HG03135 (cell line): ENCODE measurements around the gene CEP85L.

ENCODE experiments used
- ATAC-seq: cut with Tn5 transposase; IDR thresholded peaks from one replicate; pipeline ENCODE4 v1.9.1; 2021; ENCODE audit warnings: mild to moderate bottlenecking, moderate library complexity; ENCODE audit not compliant: unreplicated experiment

CEP85L gene

DNA sequence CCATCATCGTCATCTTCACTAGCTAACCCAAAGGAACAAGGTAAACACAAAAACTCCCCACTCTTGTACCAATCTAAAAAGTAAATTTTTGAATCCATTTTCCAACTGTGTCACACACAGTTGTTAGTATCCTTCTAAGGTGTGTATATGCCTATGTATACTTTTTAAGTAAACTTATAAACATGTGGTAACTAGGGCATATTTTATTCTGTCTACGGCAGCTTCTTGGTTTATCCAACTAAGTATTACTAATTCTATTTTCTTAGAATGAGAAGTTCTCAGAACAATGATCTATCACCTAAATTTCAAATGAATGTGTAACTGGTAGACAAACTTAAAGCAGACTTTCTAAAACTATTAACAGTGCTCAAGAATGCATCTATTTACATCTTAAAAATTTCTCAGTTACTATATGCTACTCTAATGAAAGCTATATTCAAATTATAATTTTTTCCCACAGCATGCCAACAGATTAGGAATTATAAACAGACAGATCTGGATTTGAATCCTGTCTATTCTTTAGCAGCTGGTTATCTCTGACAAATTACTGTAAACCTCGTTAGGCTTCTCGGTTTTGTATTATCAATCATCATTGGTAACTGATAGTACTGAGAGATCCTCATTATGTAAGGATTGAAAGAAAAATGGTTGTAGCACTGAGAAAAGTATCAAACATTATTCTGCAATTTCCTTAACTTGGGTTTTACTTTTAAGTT is 105.1 kb downstream of the CEP85L start:
- no peak for ATAC-seq

DNA sequence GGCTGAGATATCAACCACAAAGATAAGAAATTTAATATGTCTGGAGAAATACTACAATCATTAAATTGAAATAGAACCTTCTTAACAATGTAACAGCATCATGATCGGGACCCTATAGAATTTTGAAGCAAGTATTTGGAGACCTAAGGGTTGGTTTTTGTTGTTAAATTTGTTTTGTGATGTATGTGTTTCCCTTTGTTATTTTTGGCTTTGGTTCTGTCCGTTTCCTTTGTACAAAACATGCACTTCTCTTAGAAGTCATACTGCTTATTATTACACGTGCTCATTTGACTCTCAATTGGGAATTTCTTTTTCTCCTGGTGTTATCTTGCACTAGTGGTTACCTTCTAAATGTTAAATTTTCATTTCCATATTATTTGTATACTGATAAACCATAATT is 107.3 kb downstream of the CEP85L start:
- ATAC-seq: no peak

DNA sequence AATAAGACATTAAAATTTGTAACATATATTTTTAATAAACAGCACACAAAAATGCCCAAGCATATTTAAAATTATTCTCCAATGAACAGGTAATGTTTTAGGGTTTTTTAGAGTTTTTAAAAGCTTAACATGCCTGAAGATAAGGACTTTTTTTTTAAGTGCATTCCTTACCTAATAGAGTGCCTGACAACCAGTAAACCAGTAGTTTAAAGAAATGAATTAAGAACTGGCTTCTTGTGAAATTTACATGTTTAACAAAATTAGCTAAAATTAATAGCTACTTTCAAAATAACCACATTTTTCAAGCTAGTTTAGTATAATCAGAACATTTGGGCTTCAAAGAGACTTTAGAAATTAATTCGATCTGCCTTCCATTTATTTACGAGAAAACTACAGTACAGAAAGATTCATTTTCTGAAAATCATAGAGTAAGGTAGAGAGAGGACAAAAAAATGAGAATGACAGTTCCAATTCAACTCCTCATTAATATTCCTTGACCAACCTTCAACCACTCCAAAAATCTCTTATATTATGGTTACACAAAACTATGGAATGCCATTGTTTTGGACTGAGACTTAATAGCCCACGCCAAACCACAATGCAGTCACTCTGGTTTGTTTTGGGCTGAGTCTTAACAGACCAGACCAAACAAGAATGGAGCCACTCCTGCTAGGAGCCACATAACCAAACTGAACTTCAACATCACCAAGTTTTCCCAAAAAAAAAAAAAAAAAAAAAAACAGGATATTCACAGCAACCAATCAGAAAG is 109.0 kb downstream of the CEP85L start:
- no peak for ATAC-seq

DNA sequence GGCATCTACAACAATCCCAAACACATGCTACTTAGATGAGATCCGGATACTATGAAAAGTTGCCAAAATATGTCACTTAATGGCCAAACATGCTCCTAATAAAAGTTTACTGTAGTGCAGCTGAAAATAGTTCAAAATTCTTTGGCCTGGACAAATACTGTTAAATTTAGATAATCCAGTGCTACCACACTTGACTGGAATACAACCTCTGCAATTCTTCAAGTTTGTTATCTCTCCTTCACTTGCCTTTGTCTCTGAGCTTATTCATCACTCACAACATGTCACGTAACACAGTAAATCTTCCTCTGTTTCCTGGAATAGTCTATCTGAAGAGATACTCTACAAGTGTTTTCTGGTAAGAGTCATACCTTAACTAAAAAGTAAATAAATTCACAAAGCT is 113.8 kb downstream of the CEP85L start:
- ATAC-seq: no peak

DNA sequence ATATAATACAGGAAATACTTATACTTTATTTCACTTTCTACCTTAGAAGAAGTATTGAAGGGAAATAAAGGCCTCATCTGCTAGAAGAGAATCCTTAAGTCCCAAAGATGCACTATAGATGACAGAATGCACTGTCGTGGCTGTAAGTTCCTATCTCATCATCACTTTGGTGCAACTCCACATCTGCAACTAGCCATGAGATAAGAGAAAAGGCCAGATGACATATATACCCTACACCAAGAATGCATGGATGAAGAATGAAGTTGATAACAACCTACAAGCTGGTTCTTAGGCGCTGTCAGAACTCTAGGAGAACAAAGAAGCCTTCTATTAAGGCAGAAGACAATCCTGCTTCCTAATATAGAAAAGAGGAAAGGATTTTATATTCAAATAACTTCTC is 114.9 kb downstream of the CEP85L start:
- no peak for ATAC-seq

DNA sequence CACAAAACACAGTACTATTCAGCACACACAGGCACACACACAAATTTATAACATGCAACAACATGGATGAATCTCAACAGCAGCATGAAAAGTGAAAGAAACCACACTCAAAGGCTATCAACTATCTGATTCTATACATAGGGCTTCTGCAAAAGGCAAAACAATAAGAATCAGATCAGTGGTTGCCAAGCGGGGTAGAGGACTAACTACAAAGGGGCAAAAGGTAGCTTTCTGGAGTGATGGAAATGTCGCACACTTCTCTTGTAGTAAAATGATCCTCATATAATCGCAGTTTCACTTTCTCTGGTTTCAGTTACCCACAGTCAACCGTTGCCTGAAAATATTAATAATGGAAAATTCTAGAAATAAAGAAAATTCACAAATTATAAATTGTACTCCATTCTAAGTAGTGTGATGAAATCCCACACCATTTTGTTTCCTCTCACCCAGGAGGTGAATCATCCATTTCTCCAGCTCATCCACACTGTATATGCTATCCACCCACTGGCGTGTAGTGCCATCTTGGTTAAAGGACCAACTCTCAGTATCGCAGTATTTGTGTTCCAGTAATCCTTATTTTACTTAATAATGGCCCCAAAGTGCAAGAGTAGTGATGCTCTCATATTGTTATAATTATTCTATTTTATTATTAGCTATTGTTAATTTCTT is 116.1 kb downstream of the CEP85L start:
- no peak for ATAC-seq

DNA sequence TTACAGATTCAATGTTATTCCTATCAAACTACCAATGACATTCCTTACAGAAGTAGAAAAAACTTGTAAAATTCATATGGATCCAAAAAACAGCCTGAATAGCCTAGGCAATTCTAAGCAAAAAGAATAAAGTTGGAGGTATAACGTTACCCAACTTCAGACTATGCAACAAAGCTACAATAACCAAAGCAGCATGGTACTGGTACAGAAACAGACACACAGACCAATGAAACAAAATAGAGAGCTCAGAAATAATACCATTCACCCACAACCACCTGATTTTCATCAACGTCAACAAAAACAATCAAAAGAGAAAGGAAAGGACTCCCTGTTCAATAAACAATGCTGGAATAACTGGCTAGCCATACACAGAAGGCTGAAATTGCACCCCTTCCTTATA is 120.4 kb downstream of the CEP85L start:
- no peak for ATAC-seq

DNA sequence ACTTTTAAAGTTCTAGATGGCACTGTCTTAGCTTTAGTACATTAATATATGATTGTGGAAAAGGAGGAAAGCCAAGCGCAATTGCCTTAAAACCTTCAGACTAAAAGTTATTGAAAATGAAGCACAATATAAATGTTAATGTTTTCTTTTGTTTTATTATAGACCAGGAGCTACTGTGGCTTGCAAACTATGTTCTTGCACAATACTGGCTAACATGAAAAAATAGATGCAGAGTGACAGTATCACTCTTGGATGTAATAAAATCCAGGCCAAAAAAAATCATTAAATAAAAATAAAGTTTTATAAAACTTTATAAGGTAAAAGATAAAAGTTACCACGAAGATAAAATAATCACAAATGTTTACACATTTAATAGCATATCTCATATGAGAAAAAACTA is 121.6 kb downstream of the CEP85L start:
- no peak for ATAC-seq

DNA sequence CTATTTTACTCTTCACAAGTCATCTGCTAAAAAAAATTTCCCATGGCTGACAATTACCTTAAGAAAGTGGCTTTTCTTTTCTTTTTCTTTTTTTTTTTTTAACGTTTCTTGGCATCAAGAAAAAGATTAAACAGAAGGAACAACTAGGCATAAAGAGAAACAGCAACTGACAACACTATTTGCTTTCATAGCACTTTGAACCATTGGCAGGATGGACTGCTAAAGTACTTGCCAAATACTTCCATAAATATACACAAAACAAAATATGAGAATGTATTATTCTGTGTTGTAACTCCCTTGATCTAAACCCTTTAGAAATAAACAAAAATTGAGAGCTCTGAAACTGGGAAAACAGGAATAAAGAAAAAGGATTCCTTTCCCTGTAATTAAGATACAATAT is 123.3 kb downstream of the CEP85L start:
- no peak for ATAC-seq

DNA sequence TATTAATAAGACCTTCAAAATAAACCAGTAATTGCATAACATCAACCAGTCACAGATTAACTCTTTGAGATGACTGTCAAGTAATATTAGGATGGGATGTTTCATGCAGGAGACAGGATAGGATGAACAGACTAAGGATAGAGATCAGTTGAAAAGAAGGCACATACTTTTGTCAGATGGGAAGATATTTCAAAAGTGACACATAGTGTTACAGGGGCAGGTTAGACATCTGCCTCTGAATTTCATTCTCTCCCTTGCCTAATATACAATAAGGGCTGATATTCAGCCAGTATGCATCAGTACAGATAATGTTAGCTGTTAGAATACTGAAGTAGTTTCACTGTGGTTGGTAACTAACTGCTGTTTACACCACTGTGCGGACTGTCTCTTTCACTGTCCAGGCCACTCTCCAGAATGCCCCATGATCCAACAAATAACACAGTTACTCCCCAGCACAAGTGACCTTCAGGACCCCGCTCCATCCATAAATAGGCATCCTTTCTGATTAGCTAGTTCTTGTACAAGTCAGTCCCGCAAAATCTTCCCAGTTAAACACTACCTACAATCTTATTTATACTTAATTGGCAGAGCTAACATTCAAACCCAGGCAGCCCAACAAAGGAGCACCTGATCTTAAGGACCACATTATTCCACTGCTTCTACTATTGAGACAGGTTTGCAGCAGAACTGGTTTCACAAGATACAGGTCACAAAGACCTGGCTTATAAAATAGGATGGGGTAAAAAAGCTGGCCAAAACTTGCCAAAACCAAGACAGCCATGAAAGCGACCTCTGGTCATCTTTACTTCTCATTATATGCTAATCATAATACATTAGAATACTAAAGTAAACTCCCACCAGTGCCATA is 125.2 kb downstream of the CEP85L start:
- ATAC-seq: no peak

DNA sequence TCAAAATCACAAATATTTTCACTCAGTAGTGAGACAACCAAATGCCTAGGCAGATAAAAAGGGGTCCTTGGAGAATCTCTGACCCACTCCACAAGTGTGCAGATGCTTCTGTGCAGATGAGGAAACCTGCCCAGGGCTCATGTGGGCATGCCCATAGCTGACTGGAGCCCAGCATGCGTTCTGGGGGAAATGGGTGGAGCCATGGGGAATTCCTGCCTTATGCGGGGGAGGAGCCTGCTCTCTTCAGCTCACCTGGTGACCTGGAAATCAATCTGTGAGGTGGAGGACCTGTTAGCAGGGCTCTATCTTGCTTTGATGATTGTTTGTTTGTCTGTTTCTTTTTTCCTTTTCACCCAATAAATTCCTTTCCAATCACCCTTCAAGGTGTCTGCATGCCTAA is 126.7 kb downstream of the CEP85L start:
- no peak for ATAC-seq

DNA sequence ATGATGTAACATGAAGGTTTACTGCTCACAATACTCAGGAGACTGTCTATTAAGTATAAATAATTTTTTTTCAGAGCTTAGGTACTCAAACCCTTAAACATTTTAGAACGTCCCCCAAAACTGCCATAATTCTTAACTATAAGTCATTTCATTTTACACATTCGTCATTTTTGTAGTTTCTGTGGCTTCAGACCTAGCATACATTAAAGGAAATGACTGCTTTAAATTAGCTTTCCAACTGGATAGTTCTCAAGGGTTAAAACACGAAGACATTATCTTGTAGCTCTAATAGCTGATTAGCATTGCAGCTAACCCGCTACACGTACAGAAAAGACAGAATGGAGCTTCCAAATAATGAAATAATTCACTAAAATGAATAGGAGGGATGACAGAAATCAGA is 128.2 kb downstream of the CEP85L start:
- ATAC-seq: no peak

DNA sequence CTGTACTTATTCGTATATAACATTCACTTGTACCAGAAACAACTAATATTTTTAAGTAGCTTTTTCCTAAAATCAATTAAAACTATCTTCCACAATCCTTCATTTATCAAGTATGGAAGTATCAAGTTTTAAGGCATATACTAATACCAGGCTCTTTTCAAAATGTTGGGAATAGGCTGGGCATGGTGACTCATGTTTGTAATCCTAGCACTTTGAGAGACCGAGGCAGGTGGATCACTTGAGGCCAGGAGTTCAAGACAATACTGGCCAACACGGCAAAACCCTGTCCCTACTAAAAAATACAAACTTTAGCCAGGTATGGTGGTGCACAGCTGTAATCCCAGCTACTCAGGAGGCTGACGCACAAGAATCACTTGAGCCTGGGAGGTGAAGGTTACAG is 129.0 kb downstream of the CEP85L start:
- ATAC-seq: no peak

DNA sequence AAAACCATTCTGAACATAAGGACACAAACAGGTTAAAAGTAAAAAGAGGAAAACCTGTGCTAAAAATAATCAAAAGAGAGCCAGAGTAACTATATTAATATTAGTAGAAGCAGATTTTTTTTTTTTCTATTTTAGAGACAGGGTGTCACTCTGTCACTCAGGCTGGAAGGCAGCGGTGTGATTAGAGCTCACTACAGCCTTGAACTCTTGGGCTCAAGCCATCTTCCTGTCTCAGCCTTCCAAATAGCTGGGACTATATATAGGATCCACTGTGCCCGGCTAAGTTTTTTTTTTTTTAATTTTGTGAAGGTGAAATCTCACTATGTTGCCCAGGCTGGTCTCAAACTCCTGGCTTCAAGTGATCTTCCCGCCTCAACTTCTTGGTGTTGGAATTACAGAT is 136.7 kb downstream of the CEP85L start:
- ATAC-seq: no peak

DNA sequence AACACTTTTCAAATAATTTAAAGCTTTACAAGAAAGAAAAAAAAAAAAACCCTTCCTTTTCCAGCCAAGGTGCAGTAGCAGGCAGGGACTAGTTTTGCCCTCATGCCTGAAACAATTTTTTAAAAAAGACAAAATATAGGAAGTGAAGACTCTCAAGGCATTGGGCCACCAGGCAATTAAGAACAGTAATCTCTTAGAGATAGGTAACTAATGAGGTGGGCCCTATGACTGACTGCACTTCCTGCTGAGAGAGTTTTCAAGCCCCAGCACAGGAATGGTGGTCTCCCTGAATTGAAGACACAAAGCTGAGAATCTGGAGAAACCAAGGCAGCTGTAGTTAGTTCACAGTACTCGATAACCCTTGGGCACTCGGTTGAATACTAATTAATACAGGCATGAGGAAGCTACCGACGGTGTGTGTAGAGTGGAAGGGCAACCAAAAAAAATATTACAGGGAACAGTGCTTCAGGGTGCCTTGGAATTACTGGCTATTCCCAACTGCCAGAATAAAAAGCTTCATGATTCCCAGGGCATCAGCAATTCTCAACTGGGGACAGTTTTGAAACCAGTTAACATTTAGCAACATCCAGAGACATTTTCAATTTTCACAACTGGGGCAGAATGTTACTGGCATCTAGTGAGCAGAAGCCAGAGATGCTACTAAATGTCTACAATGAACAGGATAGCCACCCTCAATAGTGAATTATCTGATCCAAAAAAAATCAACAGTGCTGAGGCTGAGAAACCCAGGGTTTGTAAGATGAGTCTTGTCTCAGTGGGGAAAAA is 139.3 kb downstream of the CEP85L start:
- ATAC-seq: no peak

DNA sequence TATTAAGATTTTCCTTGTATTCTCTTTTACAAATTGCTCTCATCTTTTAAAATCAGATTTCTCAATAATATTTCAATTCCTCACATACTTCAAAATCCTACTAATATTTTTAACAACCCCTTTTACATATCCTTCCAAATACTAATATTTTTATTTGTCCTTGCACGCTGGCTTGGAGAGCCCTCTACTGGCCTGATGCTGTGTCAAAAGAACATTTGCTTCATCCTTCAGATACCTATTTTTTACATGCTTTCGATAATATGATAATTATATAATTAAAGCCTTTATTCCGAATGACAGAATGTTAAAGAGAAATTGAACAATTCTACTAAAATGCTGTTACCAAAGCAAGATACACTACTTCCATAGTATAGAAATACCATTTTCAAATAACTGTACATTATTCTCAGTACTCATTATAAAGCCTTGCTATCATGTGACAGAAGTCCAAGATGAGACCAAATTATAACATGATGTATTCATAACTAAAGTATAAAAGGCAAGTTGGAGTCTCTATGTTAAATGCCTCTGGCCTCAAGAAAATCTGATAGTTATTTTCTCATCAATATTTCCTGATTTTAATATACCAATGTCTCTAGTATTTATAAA is 142.3 kb downstream of the CEP85L start:
- no peak for ATAC-seq

DNA sequence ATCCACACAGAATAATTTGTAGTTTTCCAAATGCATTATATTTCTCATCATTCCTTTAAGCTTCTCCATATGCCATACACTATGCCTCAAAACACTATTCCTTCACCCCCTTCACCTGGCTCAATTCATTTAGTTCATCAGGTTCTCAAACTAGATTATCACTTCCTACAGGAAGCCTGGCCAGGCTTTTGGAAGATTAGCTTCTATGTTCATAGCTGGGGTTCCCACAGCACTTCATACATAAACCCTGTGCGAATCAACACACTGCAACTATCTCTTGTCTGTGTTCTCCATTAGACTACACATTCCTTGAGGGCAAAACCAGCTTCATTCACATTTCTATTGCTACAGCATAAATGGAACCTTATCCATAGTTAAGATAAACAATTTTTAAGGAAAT is 143.8 kb downstream of the CEP85L start:
- no peak for ATAC-seq

DNA sequence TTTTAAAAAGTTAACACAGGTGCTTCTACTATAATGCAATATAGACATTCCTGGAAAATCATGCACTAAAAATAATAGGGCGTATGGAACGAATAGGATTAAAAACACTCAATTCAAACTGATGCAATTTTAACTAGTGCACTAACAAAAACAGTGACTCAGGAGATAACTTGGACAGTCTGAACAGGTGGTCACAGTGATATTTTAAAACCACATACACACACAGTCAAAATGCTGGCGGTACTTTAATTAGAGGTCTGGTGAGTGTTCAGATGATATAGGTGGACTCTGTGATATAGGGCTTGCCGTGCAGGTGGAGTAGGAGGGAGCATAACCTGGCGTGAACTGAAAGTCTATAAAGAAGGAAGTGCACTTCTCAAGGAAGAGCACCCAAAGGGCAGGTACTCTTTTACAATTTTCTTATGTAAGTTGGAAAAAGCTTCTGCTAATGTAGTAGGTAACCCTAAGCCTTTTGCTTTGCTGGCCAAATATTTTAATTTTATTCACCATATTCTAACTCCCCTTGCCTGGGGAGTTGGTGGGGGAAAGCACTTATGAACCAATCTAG is 145.2 kb downstream of the CEP85L start:
- ATAC-seq: no peak

DNA sequence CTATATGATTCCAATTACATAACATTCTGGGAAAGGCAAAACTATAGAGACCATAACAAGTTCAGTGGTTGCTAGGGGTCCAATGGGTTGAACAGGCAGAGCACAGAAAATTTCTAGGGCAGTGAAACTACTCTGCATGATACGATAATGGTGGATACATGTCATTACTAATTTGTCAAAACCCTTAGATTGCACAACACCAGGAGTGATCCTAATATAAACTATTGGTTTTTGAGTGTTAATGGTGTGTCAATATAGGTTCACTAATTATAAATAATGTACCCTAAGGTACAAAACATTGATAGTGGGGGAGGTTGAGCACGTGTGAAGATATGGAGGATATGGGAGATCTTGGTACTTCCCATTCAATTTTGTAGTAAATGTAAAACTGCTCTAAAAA is 145.7 kb downstream of the CEP85L start:
- no peak for ATAC-seq

DNA sequence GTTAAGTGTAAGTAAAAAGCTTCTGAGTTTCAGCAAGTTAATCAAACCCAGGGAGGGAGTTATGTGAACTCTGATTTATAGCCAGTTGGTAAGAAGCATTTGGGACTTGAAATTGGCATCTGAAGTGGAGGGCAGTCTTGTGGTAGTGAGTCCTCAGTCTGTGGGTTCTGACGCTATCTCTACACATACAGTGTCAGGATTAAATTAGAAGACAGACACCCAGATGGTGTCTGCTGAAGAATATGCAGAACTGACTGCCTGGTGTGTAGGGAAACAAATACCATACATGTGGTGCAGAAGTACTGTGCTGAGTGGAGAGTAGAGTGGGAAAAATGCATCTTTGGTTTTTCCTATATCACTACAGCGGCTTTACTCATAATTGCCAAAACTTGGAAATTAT is 146.8 kb downstream of the CEP85L start:
- no peak for ATAC-seq
